Smooth muscle cell (in vitro differentiated cells): ENCODE measurements around the gene RWDD3. TPM values are rescaled to one million over a fixed set of nuclear protein-coding genes. Genes with fewer than 3 reads are reported as not detected.

Experiments
- DNase-seq: peaks from one replicate; lab custom pipeline; 2025; ENCODE audit not compliant: unreplicated experiment; lab: John Stamatoyannopoulos, UW
- H2AFZ ChIP-seq: fragments of 200-600 bp; sonication (generic); 2 replicates; pipeline ENCODE4 v1.6.0; 2016; ENCODE audit warnings: antibody characterized with exemption, low read depth, mild to moderate bottlenecking
- H3F3A ChIP-seq: fragments of 200-600 bp; sonication (generic); 2 replicates; pipeline ENCODE4 v1.6.0; 2017; ENCODE audit warnings: antibody characterized with exemption, low read depth
- H3K27ac ChIP-seq: fragments of 200-600 bp; sonication (generic); 2 replicates; pipeline ENCODE4 v1.5.1; 2016; ENCODE audit warnings: low read depth, mild to moderate bottlenecking
- H3K27me3 ChIP-seq: fragments of 200-600 bp; sonication (generic); 2 replicates; pipeline ENCODE4 v1.6.1; 2016; ENCODE audit warnings: low read depth, mild to moderate bottlenecking
- H3K36me3 ChIP-seq: fragments of 200-600 bp; sonication (generic); 2 replicates; pipeline ENCODE4 v1.5.1; 2016; ENCODE audit warnings: low read depth
- H3K4me1 ChIP-seq: fragments of 200-600 bp; sonication (generic); 2 replicates; pipeline ENCODE4 v1.5.1; 2016; ENCODE audit warnings: low read depth
- H3K4me2 ChIP-seq: fragments of 200-600 bp; sonication (generic); 2 replicates; pipeline ENCODE4 v1.6.0; 2016; ENCODE audit warnings: mild to moderate bottlenecking
- H3K4me3 ChIP-seq: fragments of 200-600 bp; sonication (generic); 2 replicates; pipeline ENCODE4 v1.5.1; 2016; ENCODE audit warnings: mild to moderate bottlenecking
- H3K79me2 ChIP-seq: fragments of 200-600 bp; sonication (generic); 2 replicates; pipeline ENCODE4 v1.6.0; 2016; ENCODE audit warnings: low read depth, mild to moderate bottlenecking
- H3K9ac ChIP-seq: fragments of 200-600 bp; sonication (generic); 2 replicates; pipeline ENCODE4 v1.6.0; 2016; ENCODE audit warnings: low read depth
- H3K9me3 ChIP-seq: fragments of 200-600 bp; sonication (generic); replicated peaks from 2 replicates; pipeline ENCODE4 v1.5.1; 2016; ENCODE audit warnings: low read depth
- H4K20me1 ChIP-seq: fragments of 200-600 bp; sonication (generic); 2 replicates; pipeline ENCODE4 v1.6.0; 2016; ENCODE audit warnings: low read depth
- CTCF ChIP-seq: fragments of 200-600 bp; sonication (generic); IDR thresholded peaks from 2 replicates; pipeline ENCODE4 v1.5.1; 2017; ENCODE audit warnings: borderline replicate concordance, mild to moderate bottlenecking, antibody characterized with exemption; ENCODE audit not compliant: insufficient read depth, poor library complexity, severe bottlenecking
- WGBS: methylation state at CpG from one replicate; pipeline ENCODE4 v1.1.7; 2016; ENCODE audit warnings: low lambda C conversion rate; 5-methylcytosine and 5-hydroxymethylcytosine counted together
- polyA plus RNA-seq: library from polyadenylated mRNA; unstranded; fragments of >200 nt; fragmentation: Nextera tagmentation; extraction: Ambion mirVana; gene quantifications from 2 replicates; pipeline ENCODE4 v1.2.1, GENCODE V29; 2016
- total RNA-seq: library from RNA; depleted of rRNA; stranded (reverse); fragments of >200 nt; gene quantifications from 2 replicates; pipeline ENCODE4 v1.2.3, GENCODE V29; 2014

Gene RWDD3
- total and polyA plus RNA-seq, 2 experiments from 2014 or later: 21.5 to 28.2 TPM

- 40% methylated on average over 8 of the region's 8 CpGs for WGBS
- no peak for DNase-seq
- Histone ChIP-seq H3K4me3 (peak overlapping the region; percentile 90), H3K36me3 (no peaks in the 10 kb centered on the region), H3K4me1 (peaks cover 29% of the 10 kb centered on the region), H4K20me1 (peaks cover 10% of the 10 kb centered on the region), H3K27ac (peak overlapping the region; percentile 81), H3K27me3 (no peaks in the 10 kb centered on the region), H3F3A (no peaks in the 10 kb centered on the region), H3K4me2 (peak overlapping the region; percentile 87), H3K9me3 (no peaks in the 10 kb centered on the region), H2AFZ (peak overlapping the region; percentile 95), H3K9ac (no peak overlapping the region), H3K79me2 (peaks cover 19% of the 10 kb centered on the region)
- no peak for TF ChIP-seq CTCF
These were observed 1.2 kb upstream of the RWDD3 start for GRCh38 chr1:95232646-95233318.

- 16% methylated on average over 14 of the region's 14 CpGs for WGBS
These were observed 682 bp upstream of the RWDD3 start for GRCh38 chr1:95233319-95233736.

GRCh38 chr1:95236784-95237575 is 3.0 kb downstream of the RWDD3 start:
- DNase-seq: no peak

More at GRCh38 chr1:95233319-95233736, 682 bp upstream of the RWDD3 start:
- peak overlapping the region; percentile 63 for H3K9ac ChIP-seq
- no peaks in the 10 kb centered on the region for H3K36me3 ChIP-seq
- peak overlapping the region; percentile 90 for H3K4me3 ChIP-seq
- H3K27ac ChIP-seq: peak overlapping the region; percentile 81
- H2AFZ ChIP-seq: peak overlapping the region; percentile 95
- no peak for DNase-seq
- H3K4me2 ChIP-seq: peak overlapping the region; percentile 87
- H3K79me2 ChIP-seq: peaks cover 24% of the 10 kb centered on the region
- peaks cover 16% of the 10 kb centered on the region for H4K20me1 ChIP-seq
- H3K27me3 ChIP-seq: no peaks in the 10 kb centered on the region
- H3F3A ChIP-seq: no peaks in the 10 kb centered on the region
- TF ChIP-seq CTCF: no peak
- no peaks in the 10 kb centered on the region for H3K9me3 ChIP-seq
- H3K4me1 ChIP-seq: peaks cover 35% of the 10 kb centered on the region

More at GRCh38 chr1:95236784-95237575, 3.0 kb downstream of the RWDD3 start:
- Histone ChIP-seq H3K27ac (peak overlapping the region; percentile 21), H3K4me3 (no peak overlapping the region), H4K20me1 (peaks cover 36% of the 10 kb centered on the region), H3K9me3 (no peaks in the 10 kb centered on the region), H2AFZ (no peak overlapping the region), H3K79me2 (peaks cover 52% of the 10 kb centered on the region), H3F3A (no peaks in the 10 kb centered on the region), H3K4me2 (peak overlapping the region; percentile 52), H3K27me3 (no peaks in the 10 kb centered on the region), H3K36me3 (peaks cover under 1% of the 10 kb centered on the region), H3K9ac (no peak overlapping the region), H3K4me1 (peaks cover 41% of the 10 kb centered on the region)
- TF ChIP-seq CTCF: no peak
- 21% methylated on average over 2 of the region's 2 CpGs for WGBS
